ENCODE measurements around the gene MIF4GD. TPM values are rescaled to one million over a fixed set of nuclear protein-coding genes. Genes with fewer than 3 reads are reported as not detected.
"Not testable (repeated sequence)": the region's sequence is repeated elsewhere in the genome, so short reads cannot be mapped to it uniquely, and the experiment has no call there.

The MIF4GD gene
- total RNA-seq, 1 donor from 2014 or later, result 2.9 TPM

GRCh38 chr17:75288770-75289114 lies 17.7 kb upstream of the MIF4GD start:
- DNase-seq (ENCODE audit: low spot score), result no peak

DNA sequence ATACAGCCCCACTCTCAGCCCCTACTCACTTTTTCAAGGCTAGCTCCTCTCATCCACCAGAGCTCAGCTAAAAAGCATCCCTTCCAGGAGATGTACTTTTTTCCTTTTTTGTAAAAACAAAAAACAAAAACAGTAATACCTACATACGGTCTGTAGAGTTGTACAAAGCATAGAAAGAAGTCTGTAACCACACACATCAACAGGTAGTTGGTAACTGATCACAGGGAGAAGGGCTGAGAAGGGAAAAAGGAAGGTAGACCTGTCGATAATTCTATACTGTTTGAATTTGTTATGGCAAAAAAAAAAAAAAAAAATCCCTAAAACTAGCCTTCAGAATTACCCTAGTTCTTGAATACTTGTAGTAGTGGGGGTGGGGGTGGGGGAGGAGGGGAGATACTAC lies 17.3 kb upstream of the MIF4GD start:
- no peak for DNase-seq (ENCODE audit: low spot score)

GRCh38 chr17:75287221-75287620 lies 16.2 kb upstream of the MIF4GD start:
- no peak for DNase-seq (ENCODE audit: low spot score)

- no peak for DNase-seq (ENCODE audit: low spot score)
Measured at GRCh38 chr17:75285123-75285522, 14.1 kb upstream of the MIF4GD start.

GRCh38 chr17:75280189-75280588 lies 9.2 kb upstream of the MIF4GD start:
- DNase-seq (ENCODE audit: low spot score), result not testable (repeated sequence)

DNA sequence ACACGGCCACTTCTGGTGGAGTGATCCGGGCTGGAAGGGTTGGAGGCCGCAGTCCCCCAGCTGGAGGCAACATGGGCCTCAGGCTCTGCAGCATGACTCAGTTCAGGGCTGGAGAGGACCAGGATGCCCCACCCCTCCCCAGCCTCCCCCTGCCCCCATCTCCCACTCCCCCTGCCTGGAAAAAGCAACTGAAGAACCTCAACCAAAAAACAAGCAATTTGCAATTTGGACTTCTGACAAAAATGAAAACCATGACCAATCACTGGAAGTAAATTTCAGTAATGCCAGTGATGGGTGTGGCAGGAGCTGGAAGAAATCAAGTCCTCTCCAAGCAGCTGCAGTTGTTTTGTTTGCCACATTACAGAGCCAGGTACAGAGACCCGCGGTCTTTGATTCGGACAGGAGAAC lies 6.6 kb upstream of the MIF4GD start:
- DNase-seq (ENCODE audit: low spot score), result peak; percentile 42

DNA sequence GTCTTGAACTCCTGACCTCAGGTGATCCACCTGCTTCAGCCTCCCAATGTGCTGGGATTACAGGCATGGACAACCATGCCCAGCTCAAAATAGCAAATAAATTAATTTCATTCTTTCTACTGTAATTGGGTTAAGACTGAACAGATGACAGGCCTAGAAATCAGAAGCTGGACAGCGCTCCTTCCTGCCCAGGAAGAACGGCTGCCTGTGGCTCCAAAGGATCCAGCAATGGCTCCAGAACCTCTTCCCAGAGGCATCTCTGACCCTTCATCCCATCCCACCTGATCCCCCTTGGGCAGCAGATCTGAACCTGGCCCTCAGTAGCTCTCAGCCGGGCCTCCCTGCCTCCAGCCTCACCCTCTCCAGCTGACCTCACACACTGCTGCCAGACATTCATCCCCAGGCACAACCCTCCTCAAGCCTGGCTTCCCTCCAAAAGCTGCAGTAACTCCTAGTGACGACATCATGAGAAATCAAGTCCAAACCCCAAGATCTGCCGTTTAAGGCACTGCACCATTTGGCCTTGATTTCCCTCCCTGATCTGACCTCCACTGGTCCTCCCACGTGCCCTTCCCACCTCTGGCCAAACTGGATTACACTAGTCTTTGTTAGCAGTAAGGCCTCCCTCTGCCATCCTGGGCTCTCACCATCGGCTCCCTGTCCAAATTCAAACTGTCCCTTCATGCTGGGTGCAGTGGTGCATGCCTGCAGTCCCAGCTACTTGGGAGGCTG lies 3.1 kb upstream of the MIF4GD start:
- no peak for DNase-seq (ENCODE audit: low spot score)

- DNase-seq (ENCODE audit: low spot score), result no peak
Measured at GRCh38 chr17:75272848-75273184, 1.8 kb upstream of the MIF4GD start.

DNA sequence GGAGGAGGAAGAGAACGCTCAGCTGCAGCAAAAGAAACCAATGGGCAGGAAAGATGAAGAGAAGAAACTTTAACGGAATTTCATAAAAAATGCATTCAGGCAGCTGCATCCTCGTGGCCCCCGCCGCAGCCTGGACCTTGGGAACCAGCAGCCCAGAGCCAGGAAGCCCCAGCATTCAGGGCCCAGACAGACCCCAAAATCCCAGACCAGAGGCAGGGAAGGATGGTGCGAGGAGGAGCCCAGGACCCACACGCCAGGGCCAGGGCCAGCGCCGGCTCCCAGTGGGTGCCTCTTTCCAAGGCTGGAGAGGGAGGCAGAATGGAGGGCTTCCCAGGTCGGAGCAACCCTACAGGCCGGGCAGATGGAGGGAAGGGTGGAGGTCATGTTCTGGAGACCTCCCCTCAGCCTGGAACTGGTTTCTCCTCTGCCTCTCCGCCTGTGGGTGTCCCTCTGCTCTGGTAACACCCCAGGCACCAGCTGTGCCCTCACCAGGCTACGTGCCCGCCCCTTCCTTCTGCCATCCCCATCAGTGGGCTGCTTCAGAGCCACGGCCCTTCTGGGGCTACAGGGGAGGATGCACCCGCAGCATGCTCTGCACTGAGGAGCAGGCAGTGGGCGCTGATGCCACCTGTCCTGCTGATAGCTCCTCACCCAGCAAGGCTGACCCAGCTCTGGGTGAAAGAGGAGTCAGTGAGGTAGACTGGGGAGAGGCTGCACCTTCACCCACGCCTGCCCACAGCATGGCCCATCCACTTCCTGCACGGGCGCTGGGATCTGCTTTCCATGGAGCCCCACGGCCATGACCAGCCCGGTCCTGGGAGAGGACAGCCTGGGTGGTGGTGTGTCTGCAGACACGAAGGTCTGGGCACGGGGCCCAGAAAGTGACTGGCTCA lies 1.2 kb upstream of the MIF4GD start:
- DNase-seq (ENCODE audit: low spot score), result no peak

DNA sequence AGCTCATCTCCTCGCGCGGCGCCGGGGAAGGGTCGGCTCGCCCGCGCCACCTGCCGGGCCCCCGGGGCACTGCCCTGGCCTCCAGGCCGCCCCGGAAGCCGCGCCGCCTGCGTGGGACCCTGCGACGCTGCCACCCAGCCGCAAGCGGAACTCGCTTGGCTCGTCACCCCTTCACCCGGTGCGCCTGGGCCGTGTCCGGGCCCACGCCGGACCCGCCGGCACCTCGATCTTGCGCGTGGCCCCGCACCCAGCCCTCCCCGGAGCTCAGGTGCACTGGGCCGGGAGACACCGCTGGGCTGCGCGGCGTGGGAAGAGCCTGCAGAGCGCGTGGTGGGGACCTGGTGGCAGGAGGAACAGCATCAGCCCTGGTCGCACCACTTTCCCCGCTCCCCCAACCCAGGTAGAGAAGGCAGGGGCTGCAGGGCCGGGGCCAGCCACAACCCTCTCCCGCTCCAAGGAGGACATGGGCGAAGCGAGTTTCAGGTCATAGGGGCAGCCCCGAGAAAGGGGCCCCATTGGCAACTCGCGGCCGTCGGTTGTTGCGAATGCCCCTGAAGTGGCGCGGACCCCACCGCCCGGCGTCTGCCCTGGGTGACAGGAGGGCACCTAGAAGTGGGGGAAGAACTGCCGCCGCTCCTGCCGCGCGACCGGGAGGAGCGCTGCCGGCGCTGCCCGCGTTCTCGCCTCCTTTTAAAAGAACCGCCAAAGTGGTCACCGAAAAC lies 363 bp upstream of the MIF4GD start:
- DNase-seq (ENCODE audit: low spot score), result peak; percentile 75

GRCh38 chr17:75270218-75270965 lies 639 bp downstream of the MIF4GD start:
- DNase-seq (ENCODE audit: low spot score), result peak; percentile 61

- DNase-seq (ENCODE audit: low spot score), result no peak
Measured at GRCh38 chr17:75269844-75270217, 1.2 kb downstream of the MIF4GD start.

- DNase-seq (ENCODE audit: low spot score), result no peak
Measured at GRCh38 chr17:75267411-75268232, 3.4 kb downstream of the MIF4GD start.

GRCh38 chr17:75267153-75267410 lies 3.9 kb downstream of the MIF4GD start:
- DNase-seq (ENCODE audit: low spot score), result peak; percentile 15

DNA sequence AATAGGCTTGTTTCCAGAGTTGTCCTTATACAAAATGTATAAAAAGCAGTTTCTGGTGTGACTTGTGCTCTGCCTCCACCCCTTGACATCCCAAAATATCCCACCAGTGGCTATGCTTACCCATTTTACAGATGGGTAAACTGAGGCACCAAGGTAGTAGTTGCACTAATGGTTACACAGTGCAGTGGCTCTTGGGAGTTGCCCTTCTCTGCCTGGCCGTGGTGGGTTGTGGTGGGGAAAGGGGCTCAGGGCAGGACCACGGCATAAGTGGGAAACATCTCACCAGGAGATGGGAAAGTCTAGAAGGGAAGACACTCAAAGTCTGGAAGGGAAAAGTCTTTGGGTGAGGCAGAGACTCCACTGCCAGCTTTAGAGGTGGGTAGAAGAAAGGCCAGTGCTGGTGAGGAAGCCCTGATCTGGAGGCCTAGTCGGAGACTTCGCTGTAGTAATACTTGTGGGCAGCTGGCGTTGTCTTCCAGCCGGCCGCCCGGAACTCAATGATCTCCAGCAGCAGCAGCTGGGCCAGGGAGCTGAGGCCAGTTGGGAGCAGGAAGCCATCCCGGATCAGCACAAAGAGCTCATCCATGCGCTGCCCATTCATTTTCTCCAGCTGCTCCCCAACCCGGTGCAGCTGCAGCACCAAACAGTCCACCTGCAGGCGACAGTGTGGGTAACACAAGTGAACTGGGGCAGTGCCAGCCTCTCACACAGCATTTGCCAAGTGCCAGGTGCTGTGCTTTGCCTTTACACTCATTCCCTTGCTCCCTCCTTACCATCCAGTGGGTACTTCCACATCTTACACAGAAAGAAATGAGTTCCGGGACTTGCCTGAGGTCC lies 4.5 kb downstream of the MIF4GD start:
- DNase-seq (ENCODE audit: low spot score), result no peak

- peak; percentile 18 for DNase-seq (ENCODE audit: low spot score)
Measured at GRCh38 chr17:75265614-75266315, 5.3 kb downstream of the MIF4GD start.

DNA sequence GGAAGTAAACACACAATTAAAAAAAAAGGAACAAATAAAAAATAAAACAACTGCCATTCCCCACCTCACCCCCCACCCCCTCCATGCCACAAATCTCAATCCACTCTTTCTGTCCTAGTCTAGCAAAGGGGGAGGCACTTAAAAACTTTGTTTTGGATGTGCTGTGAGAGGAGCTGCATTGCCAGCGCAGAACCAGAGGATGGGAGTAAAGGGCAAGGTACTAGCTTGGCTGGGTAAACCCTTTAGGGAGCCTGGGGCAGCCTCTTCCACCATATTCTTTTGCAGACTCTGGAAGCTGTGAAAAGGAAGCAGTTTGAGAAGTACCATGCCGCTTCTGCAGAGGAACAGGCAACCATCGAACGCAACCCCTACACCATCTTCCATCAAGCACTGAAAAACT lies 8.0 kb downstream of the MIF4GD start:
- DNase-seq (ENCODE audit: low spot score), result no peak

GRCh38 chr17:75262112-75262606 lies 8.9 kb downstream of the MIF4GD start:
- no peak for DNase-seq (ENCODE audit: low spot score)

DNA sequence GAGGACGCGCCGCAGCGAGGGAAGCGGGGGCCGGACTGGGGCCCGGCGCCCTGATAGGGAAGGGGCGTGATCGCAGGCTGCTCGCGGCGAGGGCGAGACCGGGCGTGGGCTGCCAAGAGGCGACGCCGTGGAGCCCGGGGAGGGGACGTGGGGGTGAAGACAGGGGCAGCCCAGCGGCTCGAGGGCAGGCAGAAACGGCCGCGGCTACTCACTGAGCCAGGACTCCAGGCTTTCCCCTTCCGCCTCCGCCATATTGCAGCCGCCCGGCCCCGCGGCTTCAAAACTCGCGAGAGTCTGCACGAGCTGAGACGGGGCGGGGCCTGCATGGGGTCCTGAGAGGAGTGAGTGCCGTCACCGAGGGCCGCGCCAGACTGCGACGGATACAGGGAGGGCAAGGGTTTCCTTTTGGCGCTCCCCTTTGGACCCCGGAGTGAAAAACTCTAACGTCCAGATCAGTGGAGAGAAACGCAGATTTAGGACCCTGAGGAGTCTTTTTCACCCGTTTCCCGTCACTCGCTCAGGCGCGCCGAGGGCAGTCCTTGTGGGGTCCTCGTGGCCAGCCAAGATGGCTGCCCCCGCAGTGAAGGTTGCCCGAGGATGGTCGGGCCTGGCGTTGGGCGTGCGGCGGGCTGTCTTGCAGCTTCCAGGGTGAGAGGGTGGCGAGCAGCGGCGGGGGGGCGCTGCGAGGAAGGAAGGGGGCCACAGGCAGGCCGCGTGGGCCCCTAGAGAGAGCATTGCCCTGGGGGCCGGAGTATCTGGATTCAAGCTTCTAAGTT lies 9.5 kb downstream of the MIF4GD start, which contains the start of the genes GGA3 and MRPS7:
Gene GGA3 (minus strand): TSS at position 271 of the 776 bp plus-strand sequence. CDS start 19 bp downstream, at position 252.
Gene MRPS7 (plus strand): TSS at position 544 of the 776 bp plus-strand sequence. CDS start 22 bp downstream, at position 566.
- DNase-seq (ENCODE audit: low spot score), result peak; percentile 97

Measured in umbilical cord (tissue), 2 donors.